Kidney (tissue), 14 donors: ENCODE measurements around the gene LARGE1. TPM values are rescaled to one million over a fixed set of nuclear protein-coding genes. Genes with fewer than 3 reads are reported as not detected.

Experiments used
- DNase-seq, 5 donors: peaks; one replicate each; pipeline ENCODE4 v3.0.0-alpha.2; 2013 to 2020
- FAIRE-seq: peaks from 2 replicates; lab custom pipeline; 2012; peaks lifted over from hg19 to GRCh38; lab: Jason Lieb, UNC
- H3K27ac ChIP-seq, 2 donors: one replicate each; pipeline ENCODE4 v1.7.0; 2013; ENCODE audit warnings: low read depth in 2 of 2, low read length in 2 of 2, inconsistent platforms in 1 of 2
- H3K27me3 ChIP-seq: one replicate; pipeline ENCODE4 v1.7.1; 2013; ENCODE audit warnings: low read length, inconsistent platforms; ENCODE audit not compliant: control insufficient read depth, insufficient read depth
- H3K36me3 ChIP-seq, 3 donors: one replicate each; pipeline versions ENCODE4 v1.7.0 to v1.7.1; 2013; ENCODE audit warnings: low read length in 3 of 3, control low read depth in 1 of 3, inconsistent platforms in 1 of 3; ENCODE audit not compliant: insufficient read depth in 3 of 3, control insufficient read depth in 2 of 3
- H3K4me1 ChIP-seq, 3 donors: one replicate each; pipeline versions ENCODE4 v1.7.0 to v1.7.1; 2013; ENCODE audit warnings: low read length in 3 of 3, inconsistent platforms in 1 of 3, low read depth in 1 of 3; ENCODE audit not compliant: control insufficient read depth in 2 of 3, insufficient read depth in 2 of 3
- H3K4me3 ChIP-seq, 3 donors: one replicate each; pipeline versions ENCODE4 v1.7.0 to v1.8.1; 2013; ENCODE audit warnings: low read length in 3 of 3, control low read depth in 1 of 3, inconsistent platforms in 1 of 3
- H3K9ac ChIP-seq, 3 donors: one replicate each; pipeline versions ENCODE4 v1.7.0 to v1.7.1; 2013; ENCODE audit warnings: low read length in 3 of 3, control low read depth in 1 of 3, inconsistent platforms in 1 of 3
- H3K9me3 ChIP-seq, 3 donors: one replicate each; pipeline versions ENCODE4 v1.7.0 to v1.7.1; 2013; ENCODE audit warnings: low read length in 3 of 3, control low read depth in 1 of 3, inconsistent platforms in 1 of 3; ENCODE audit not compliant: control insufficient read depth in 2 of 3, insufficient read depth in 1 of 3
- intact Hi-C: fragments of 100-400 bp; cut with DNase I; formaldehyde crosslinking; loops from one replicate; pipeline ENCODE4 v1.11.1; 2022
- polyA plus RNA-seq: library from polyadenylated mRNA; stranded (reverse); fragments of 350-450 nt; fragmentation: Illumina TruSeq; extraction: RNeasy Lipid Tissue Mini Kit (QIAGEN cat#74804); gene quantifications from one replicate; pipeline ENCODE4 v1.2.3, GENCODE V29; 2014; ENCODE audit warnings: low read depth, low replicate concordance; ENCODE audit not compliant: insufficient read depth
- total RNA-seq: library from RNA; stranded (reverse); fragmentation: NEBNext Ultra II Directional; extraction: Animal tissue kit (Norgen Biotek cat#: 25700); gene quantifications from one replicate; pipeline ENCODE4 v1.2.1, GENCODE V29; 2021
- TF ChIP-seq, protein P1 (sequence below): IDR thresholded peaks from 3 replicates; pipeline ENCODE4 v1.5.1; 2012; ENCODE audit warnings: mild to moderate bottlenecking, moderate library complexity, borderline replicate concordance; ENCODE audit not compliant: insufficient read depth; ENCODE audit errors: extremely low read depth
- donor health status: control.
- donor health status: control.
- donor health status: control.
- donor health status: control.
- donor health status: control.
- donor health status: DM: yes; HTN: yes; CAD: no.
- donor health status: Normal renal cell carcinoma (clear cell type).

LARGE1 gene
- total and polyA plus RNA-seq, 2 donors from 2014 or later, result 5.0 to 22.9 TPM

DNA sequence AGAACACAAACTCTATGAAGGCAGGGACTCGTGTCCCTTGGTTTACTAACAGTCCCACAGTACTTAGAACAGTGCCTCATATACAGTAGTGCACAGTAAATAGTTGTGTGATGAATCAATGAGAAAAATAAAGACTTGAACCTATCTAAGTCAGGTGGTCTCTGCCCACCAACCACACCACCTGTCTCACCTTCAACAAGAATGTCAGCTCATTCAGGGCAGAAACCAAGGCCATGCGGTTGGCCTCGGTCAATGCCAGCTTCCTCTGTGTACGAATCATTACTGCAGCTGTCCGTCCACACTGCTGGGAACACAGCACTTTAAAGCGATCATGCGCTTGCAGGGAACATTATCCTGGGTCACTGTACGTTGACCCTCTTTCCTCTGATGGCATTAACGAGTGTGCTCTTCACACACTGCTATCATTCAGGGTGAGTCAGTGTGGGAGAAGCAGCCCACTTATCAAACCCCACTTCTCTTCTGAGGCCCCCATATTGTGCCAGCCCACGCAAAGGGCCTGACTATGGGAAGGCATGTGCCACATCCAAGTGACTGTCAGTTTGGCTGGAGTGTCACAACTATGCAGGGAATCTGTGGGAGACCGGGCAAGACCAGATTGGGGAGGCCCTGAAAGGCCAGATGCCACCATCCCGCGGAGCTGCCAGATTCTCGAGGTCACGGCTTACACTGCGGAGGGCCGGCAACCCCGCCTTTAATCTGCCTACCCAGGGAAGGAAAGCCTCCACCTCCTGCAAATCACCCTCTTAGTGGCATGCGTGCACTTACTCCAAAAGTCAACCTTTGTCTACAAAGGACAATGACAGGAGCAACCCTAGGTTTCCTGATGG is 36.1 kb downstream of the LARGE1 start:
- H3K27me3 ChIP-seq, result no peaks in the 10 kb centered on the region
- FAIRE-seq (no peak), DNase-seq (peak in 2 of 5 donors; percentile 28 to 33)
- H3K27ac ChIP-seq, result no peak overlapping the region
- no peaks in the 10 kb centered on the region for H3K4me1 ChIP-seq
- no peaks in the 10 kb centered on the region for H3K36me3 ChIP-seq
- intact Hi-C loops, result no loop called here
- H3K9me3 ChIP-seq, result no peaks in the 10 kb centered on the region
- H3K9ac ChIP-seq, result no peak overlapping the region
- H3K4me3 ChIP-seq, result no peak overlapping the region
- TF ChIP-seq, protein P1, sequence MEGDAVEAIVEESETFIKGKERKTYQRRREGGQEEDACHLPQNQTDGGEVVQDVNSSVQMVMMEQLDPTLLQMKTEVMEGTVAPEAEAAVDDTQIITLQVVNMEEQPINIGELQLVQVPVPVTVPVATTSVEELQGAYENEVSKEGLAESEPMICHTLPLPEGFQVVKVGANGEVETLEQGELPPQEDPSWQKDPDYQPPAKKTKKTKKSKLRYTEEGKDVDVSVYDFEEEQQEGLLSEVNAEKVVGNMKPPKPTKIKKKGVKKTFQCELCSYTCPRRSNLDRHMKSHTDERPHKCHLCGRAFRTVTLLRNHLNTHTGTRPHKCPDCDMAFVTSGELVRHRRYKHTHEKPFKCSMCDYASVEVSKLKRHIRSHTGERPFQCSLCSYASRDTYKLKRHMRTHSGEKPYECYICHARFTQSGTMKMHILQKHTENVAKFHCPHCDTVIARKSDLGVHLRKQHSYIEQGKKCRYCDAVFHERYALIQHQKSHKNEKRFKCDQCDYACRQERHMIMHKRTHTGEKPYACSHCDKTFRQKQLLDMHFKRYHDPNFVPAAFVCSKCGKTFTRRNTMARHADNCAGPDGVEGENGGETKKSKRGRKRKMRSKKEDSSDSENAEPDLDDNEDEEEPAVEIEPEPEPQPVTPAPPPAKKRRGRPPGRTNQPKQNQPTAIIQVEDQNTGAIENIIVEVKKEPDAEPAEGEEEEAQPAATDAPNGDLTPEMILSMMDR, result no peak

DNA sequence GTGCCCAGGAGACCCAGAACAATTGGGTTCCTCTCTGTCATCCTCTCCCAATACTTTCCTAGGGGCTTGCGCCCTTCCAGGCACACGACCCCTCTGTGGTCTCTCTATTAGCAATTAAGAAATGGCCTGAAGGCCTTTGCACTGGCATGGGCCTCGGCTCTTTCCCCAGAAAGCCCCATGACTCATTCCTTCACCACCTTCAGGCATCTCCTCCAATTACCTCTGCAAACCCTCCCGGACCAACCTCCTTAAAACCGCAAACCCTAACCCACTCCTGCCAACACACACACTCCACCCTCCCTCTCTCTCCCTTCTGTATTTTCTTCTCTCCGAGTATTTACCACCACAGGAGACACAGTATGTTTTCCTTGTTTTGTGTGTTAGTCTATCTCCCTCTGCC is 36.7 kb downstream of the LARGE1 start:
- intact Hi-C loops, result no loop called here
- FAIRE-seq, result no peak
- no peaks in the 10 kb centered on the region for H3K9me3 ChIP-seq
- H3K36me3 ChIP-seq, result no peaks in the 10 kb centered on the region
- H3K4me3 ChIP-seq, result no peak overlapping the region
- no peak for DNase-seq
- TF ChIP-seq, protein P1, result no peak
- no peaks in the 10 kb centered on the region for H3K27me3 ChIP-seq
- H3K27ac ChIP-seq, result no peak overlapping the region
- no peak overlapping the region for H3K9ac ChIP-seq
- no peaks in the 10 kb centered on the region for H3K4me1 ChIP-seq

DNA sequence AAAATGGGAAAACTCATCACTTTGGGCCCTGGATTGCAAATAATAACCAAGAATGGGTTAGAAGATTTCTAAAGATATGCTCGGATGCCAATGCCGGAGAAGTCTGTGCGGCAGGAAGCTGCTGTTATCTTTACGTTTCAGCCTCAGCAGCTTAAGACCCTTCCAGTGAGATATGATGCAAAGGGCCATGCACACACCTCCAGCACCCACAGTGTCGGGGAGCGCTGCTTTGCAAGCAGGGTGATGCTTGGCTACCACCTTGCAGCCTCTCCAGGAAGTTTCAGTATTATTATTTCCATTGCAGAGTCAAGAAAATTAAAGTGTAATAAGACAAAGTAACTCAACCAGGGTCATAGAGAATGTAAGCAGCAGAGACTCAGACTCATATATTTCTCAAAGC is 37.3 kb downstream of the LARGE1 start:
- no peaks in the 10 kb centered on the region for H3K4me1 ChIP-seq
- intact Hi-C loops, result no loop called here
- TF ChIP-seq, protein P1, result no peak
- H3K9me3 ChIP-seq, result no peaks in the 10 kb centered on the region
- no peaks in the 10 kb centered on the region for H3K27me3 ChIP-seq
- no peaks in the 10 kb centered on the region for H3K36me3 ChIP-seq
- DNase-seq (no peak), FAIRE-seq (no peak)
- no peak overlapping the region for H3K4me3 ChIP-seq
- H3K9ac ChIP-seq, result no peak overlapping the region
- H3K27ac ChIP-seq, result no peak overlapping the region
